Ovary (tissue), 3 donors: Measurements from ENCODE around the gene SLC1A2.

Experiments
- CTCF ChIP-seq, 3 donors: fragments of 450-650 bp in 2 of 3; fragments of 200-600 bp in 1 of 3; IDR thresholded peaks; one replicate each; pipeline versions ENCODE4 v1.5.1 to v1.8.0; 2016 to 2022; ENCODE audit warnings: antibody characterized with exemption in 3 of 3, mild to moderate bottlenecking in 1 of 3
- EP300 ChIP-seq: sonication (generic); formaldehyde crosslinking; IDR thresholded peaks from one replicate; pipeline ENCODE4 v1.6.1; 2017; ENCODE audit warnings: antibody characterized with exemption
- POLR2A ChIP-seq: fragments of 450-650 bp; IDR thresholded peaks from one replicate; pipeline ENCODE4 v1.6.1; 2017; ENCODE audit warnings: antibody characterized with exemption, mild to moderate bottlenecking, moderate library complexity
- donor health status: DM: no; HTN: no; CAD: no.

GRCh38 chr11:35427071-35427470, 7.7 kb upstream of the SLC1A2 start:
- TF ChIP-seq CTCF (IDR thresholded peaks at IDR 0.05) (no peak), POLR2A (no peak), EP300 (no peak)
